ENCODE measurements around the gene D2HGDH.

GRCh38 chr2:241777170-241777685 is 42.8 kb downstream of the D2HGDH start:
- TF ChIP-seq CTCF (IDR thresholded peaks at IDR 0.05 in 4 of 5, conservative IDR thresholded peaks at IDR 0.05 in 1 of 5) (no peak), POLR2A (IDR thresholded peaks at IDR 0.05) (no peak)
